Activated T-cell treated with anti-CD3 and anti-CD28 coated beads, Interleukin-2, amount 50 U/mL, for 24 hours (primary cell): ENCODE data around the gene RPS10.

ENCODE experiments used
- DNase-seq: peaks from one replicate; pipeline ENCODE4 v3.0.0-alpha.2; 2020
- H3K27ac Mint-ChIP-seq: 2 replicates; pipeline ENCODE4 v1.8.0; 2020; ENCODE audit warnings: mild to moderate bottlenecking, mixed read lengths
- H3K27me3 Mint-ChIP-seq: 2 replicates; pipeline ENCODE4 v1.8.0; 2020; ENCODE audit warnings: mixed read lengths
- H3K36me3 Mint-ChIP-seq: 2 replicates; pipeline ENCODE4 v1.8.0; 2020; ENCODE audit warnings: low read depth, mixed read lengths
- H3K4me1 Mint-ChIP-seq: 2 replicates; pipeline ENCODE4 v1.8.0; 2020; ENCODE audit warnings: low read depth, mixed read lengths
- H3K4me3 Mint-ChIP-seq: 2 replicates; pipeline ENCODE4 v1.8.0; 2020; ENCODE audit warnings: mild to moderate bottlenecking, moderate library complexity, mixed read lengths
- H3K9me3 Mint-ChIP-seq: 2 replicates; pipeline ENCODE4 v1.8.0; 2020; ENCODE audit warnings: mixed read lengths

The RPS10 gene

DNA sequence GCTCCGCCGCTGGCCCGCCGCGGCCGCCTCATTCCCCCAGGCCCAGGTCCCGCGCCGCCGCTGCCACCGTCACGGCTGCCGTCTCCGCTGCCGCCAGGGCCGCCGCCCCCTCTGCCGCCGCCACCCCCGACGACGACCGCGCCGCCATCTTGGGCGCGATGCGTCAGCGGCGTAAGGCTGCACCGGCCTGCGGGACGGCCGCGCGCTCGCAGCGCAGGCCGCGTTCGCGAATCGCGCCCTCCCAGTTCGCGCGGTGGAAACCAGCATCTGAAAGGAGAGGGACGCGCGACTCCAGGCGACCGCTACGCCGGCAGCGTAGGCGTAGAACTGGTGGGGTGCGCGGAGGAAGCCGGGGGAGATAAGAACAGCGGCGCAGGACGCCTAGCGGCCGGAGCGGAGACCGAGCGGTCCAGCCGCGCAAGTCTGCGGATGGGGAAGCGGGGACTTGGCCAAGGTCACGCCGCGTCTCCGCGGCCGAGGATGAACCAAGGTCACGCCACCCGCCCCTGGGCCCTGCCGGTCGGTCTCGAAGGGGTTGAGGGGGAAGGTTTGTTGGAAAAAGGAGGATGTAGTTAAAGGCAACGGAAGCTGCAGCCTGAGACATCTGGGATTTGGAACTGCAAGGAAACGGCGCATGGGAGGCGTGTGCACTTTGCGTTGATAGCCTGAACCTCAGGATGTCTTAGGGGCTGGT is 33.2 kb downstream of the RPS10 start, which contains the start of gene NUDT3:
Gene NUDT3 (minus strand): TSS at position 173 of the 694 bp plus-strand sequence. CDS start 307 bp downstream, outside the sequence.
- peak within 1 kb of the TSS; percentile 67 for H3K4me3 Mint-ChIP-seq
- no peaks in the 10 kb centered on the region for H3K9me3 Mint-ChIP-seq
- DNase-seq, result peak; percentile 98
- H3K4me1 Mint-ChIP-seq, result peaks cover 27% of the 10 kb centered on the region
- peak within 1 kb of the TSS; percentile 94 for H3K27ac Mint-ChIP-seq
- peaks cover 8% of the 10 kb centered on the region for H3K36me3 Mint-ChIP-seq
- no peaks in the 10 kb centered on the region for H3K27me3 Mint-ChIP-seq

DNA sequence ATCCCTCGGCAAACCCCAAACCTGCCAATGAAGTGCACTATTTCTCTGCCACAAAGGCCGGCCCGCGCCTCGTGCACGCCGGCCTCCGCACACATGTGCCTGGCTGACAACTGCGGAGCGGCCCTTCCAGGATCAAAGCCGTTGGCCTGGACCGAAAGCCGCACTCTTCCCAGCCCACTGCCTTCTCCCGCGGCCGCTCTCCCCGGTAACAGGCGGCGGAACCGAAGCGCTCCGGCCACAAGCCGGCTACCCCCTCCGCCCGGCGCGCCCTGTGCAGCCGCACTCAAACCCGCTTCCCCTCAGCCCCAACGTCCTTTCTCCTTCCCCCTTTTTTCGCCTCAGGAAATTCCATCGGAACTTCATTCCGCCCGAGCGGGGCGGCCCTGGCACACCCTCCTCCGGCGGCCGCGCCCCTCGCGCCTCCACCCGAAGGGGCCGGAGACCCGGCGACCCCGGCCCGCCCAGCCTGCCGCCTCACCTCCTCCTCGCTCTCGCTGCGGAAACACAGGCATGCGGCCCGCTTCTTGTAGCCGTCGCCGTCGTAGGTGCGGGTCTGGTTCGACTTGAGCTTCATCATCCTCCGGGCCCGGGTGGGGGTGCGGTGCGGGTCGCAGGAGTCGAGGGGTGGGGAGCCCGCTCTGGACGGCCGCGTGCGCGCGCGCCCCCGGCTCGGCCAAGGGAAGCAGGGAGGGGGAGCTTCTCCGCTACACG is 33.9 kb downstream of the RPS10 start:
- no peaks in the 10 kb centered on the region for H3K27me3 Mint-ChIP-seq
- peaks cover 9% of the 10 kb centered on the region for H3K36me3 Mint-ChIP-seq
- peaks cover 28% of the 10 kb centered on the region for H3K4me1 Mint-ChIP-seq
- DNase-seq, result peak; percentile 77
- no peaks in the 10 kb centered on the region for H3K9me3 Mint-ChIP-seq
- H3K27ac Mint-ChIP-seq, result no peak overlapping the region
- no peak overlapping the region for H3K4me3 Mint-ChIP-seq

DNA sequence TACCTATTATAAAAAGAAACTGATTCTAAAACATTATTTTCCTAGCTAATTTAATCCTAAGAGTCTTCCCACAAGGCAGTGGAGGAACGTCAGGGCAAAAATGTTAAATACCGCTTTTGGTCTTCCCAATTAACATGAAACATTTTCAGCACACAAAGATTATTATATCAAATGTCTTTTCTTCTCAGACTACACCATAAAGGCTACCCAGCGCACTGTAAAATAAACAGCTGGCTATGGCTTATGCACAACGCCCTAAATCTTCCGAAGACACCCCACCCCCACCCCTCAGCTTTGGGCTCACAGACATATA is 34.4 kb downstream of the RPS10 start:
- no peak for DNase-seq
- Mint-ChIP-seq H3K27me3 (no peaks in the 10 kb centered on the region), H3K4me1 (peaks cover 30% of the 10 kb centered on the region), H3K36me3 (peaks cover 10% of the 10 kb centered on the region), H3K9me3 (no peaks in the 10 kb centered on the region), H3K27ac (no peak overlapping the region), H3K4me3 (no peak overlapping the region)

DNA sequence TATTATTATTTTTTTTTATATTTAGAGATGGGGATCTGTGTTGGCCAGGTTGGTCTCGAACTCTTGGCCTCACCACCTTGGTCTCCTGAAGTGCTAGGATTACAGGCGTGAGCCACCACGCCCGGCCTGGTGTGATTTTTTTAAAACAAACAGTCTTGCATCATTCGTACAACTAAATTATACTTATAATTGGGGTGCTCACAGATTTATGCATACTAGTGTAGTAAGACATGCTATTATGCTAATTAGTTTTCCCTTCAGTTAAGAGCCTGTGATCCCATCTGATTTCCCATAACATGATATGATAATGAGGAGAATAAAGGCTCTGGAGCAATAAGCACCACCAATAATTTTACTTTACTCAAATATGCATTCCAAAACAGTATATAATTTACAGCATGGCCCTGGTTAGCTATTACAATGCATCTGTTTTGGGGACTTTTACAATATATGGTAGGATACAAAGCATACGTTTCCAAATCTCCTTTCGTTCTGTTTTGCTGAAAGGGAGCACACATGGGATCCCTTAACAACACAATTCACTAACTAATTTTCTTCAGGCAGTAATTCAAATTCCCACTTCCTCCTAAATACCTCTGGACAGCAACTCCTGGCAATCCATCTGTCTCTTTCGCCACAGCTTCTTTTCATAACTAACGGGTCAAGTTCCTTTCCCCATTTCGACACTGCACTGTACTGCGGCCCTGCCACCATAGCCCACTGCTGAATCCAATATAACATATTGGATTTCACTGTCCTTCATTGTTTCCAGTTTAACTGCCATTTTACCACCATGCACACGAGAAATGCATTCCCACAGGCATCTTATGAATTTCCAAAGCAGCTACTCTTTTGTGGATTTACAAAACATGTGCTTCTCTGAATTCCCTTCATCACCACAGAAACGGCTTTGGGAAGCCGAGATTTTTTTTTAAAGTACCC is 35.1 kb downstream of the RPS10 start:
- DNase-seq, result no peak
- H3K36me3 Mint-ChIP-seq, result peaks cover 12% of the 10 kb centered on the region
- peaks cover 34% of the 10 kb centered on the region for H3K4me1 Mint-ChIP-seq
- no peak overlapping the region for H3K27ac Mint-ChIP-seq
- no peaks in the 10 kb centered on the region for H3K9me3 Mint-ChIP-seq
- H3K4me3 Mint-ChIP-seq, result no peak overlapping the region
- H3K27me3 Mint-ChIP-seq, result no peaks in the 10 kb centered on the region

DNA sequence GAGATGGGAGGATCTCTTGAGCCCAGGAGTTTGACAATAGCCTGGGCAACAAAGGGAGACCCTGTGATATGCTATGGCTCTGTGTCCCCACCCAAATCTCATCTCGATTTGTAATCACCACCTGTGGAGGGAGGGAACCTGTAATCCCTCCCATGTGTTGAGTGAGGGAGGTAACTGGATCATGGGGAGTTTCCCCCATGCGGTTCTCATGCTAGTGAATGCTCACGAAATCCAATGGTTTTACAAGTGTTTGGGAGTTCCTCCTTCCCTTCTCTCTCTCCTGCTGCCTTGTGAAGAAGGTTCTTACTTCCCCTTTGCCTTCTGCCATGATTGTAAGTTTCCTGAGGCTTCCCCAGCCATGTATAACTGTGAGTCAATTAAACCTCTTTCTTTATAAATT is 36.8 kb downstream of the RPS10 start:
- no peak overlapping the region for H3K27ac Mint-ChIP-seq
- H3K4me1 Mint-ChIP-seq, result peaks cover 38% of the 10 kb centered on the region
- no peak overlapping the region for H3K4me3 Mint-ChIP-seq
- H3K9me3 Mint-ChIP-seq, result no peaks in the 10 kb centered on the region
- no peaks in the 10 kb centered on the region for H3K27me3 Mint-ChIP-seq
- no peak for DNase-seq
- peaks cover 13% of the 10 kb centered on the region for H3K36me3 Mint-ChIP-seq

DNA sequence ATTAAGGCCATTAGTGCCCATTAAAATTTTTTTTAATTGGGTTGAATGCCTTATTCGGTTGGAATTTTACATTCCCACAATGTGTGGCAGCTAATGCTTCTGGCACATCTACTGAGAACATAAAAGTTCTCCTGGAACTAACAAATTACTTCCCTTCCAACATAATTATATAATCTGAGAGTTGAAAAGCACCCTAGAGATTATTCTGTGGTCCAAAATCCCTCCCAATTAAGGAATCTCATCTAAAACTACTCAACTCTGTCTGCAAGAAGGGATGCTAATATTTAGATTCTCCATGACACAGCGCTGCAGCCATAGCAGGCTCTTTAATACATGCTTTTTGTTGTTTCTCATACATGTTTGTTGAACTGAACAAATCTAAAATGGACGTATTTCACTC is 37.4 kb downstream of the RPS10 start:
- no peaks in the 10 kb centered on the region for H3K9me3 Mint-ChIP-seq
- H3K36me3 Mint-ChIP-seq, result peaks cover 18% of the 10 kb centered on the region
- H3K27me3 Mint-ChIP-seq, result no peaks in the 10 kb centered on the region
- peaks cover 35% of the 10 kb centered on the region for H3K4me1 Mint-ChIP-seq
- no peak for DNase-seq
- H3K27ac Mint-ChIP-seq, result no peak overlapping the region
- H3K4me3 Mint-ChIP-seq, result no peak overlapping the region

- Mint-ChIP-seq H3K27me3 (no peaks in the 10 kb centered on the region), H3K27ac (no peak overlapping the region), H3K4me1 (peaks cover 31% of the 10 kb centered on the region), H3K36me3 (peaks cover 20% of the 10 kb centered on the region), H3K4me3 (no peak overlapping the region), H3K9me3 (no peaks in the 10 kb centered on the region)
- no peak for DNase-seq
Measured at GRCh38 chr6:34386316-34387137, 39.3 kb downstream of the RPS10 start.

- H3K4me1 Mint-ChIP-seq, result peaks cover 39% of the 10 kb centered on the region
- no peak overlapping the region for H3K4me3 Mint-ChIP-seq
- no peaks in the 10 kb centered on the region for H3K27me3 Mint-ChIP-seq
- no peak overlapping the region for H3K27ac Mint-ChIP-seq
- no peak for DNase-seq
- no peaks in the 10 kb centered on the region for H3K9me3 Mint-ChIP-seq
- peaks cover 25% of the 10 kb centered on the region for H3K36me3 Mint-ChIP-seq
Measured at GRCh38 chr6:34385793-34386195, 40.1 kb downstream of the RPS10 start.

DNA sequence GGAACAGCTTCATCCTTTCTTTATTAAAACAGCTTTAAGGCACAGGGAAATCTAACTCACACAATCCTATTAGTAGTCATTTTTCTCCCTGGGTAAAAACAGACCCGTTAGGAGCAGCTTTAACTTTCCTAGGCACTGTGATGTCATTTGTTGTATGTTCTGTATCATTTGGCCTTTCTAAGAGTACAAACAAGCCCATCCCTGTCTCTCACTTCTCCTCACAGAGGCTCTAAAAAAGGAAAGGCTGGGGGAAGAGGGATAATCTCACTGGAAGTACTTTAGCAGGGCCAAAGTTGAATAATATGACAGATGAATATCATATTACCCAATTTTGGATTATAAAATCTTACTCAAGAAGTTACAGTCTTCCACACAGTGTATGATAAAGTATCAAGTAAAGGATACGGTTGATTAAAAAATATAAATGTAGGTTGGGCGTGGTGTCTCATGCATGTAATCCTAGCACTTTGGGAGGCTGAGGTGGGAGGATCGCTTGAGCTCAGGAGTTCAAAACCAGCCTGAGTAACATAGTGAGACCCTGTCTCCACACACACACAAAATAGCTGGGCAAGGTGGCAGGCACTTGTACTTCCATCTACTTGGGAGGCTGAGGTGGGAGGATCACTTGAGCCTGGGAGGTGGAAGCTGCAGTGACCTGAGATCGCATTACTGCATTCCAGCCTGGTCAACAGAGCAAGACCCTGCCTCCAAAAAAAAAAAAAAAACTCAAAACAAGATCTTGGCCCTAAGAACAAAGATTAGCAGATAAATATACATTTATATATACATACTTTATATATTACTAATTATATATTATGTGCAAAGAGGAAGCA is 41.3 kb downstream of the RPS10 start:
- no peak for DNase-seq
- Mint-ChIP-seq H3K36me3 (peaks cover 32% of the 10 kb centered on the region), H3K4me1 (peaks cover 42% of the 10 kb centered on the region), H3K27me3 (no peaks in the 10 kb centered on the region), H3K4me3 (no peak overlapping the region), H3K27ac (peak overlapping the region; percentile 30), H3K9me3 (no peaks in the 10 kb centered on the region)

DNA sequence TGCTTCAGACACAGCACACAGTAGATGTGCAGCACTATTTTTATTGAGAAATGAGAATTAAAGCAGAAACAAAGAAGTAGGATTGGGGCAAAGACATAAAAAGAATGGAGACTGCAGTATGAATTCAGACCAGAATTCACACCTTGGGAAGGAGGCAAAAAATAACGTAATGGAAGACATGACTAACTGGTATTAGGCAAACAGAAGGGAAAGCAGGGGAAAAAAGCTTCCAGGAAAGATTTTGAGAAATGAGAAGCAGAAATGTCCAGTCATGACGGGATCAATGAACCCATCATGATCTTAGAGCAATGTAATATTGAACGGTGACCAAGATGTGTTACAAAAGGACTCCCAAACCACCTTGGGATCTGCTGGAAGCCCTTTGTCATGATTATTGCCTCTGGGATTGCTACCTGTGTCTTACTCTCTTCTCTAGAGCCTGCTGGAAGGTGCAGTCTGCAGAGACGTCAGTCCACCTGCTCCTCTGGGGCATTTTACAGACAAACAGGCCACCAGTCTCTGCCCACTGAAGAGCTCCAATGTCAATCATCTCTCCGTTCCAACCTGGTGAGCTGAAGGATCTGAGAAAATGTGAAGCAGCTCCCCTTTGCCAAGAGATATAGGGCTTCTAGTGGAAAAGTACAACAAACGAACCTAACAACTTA is 42.1 kb downstream of the RPS10 start:
- H3K27ac Mint-ChIP-seq, result peak overlapping the region; percentile 30

DNA sequence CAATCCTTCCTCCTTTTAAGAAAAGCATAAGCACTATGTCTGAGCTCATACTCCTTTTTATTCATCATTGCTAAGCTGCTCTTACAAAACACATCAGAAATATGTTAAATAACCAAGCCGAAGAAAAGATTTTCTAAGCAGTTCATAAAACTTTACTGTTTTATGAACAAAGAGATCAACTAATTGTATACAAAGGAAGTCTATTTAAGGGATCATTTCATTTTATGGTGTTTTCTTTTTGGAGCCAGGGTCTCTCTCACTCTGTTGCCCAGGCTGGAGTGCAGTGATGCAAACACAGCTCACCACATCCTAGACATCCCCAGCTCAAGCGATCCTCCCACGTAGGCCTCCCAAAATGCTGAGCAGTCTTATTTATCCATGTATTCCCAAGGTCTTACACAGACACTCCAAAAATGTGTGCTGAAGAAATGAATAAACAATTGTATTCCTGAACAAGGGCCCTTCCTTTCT is 42.7 kb downstream of the RPS10 start:
- no peak overlapping the region for H3K4me3 Mint-ChIP-seq
- peaks cover 33% of the 10 kb centered on the region for H3K36me3 Mint-ChIP-seq

More for the DNA sequence above, 42.1 kb downstream of the RPS10 start:
- H3K27me3 Mint-ChIP-seq, result no peaks in the 10 kb centered on the region
- peaks cover 37% of the 10 kb centered on the region for H3K4me1 Mint-ChIP-seq
- H3K4me3 Mint-ChIP-seq, result no peak overlapping the region
- H3K9me3 Mint-ChIP-seq, result no peaks in the 10 kb centered on the region
- DNase-seq, result no peak
- peaks cover 27% of the 10 kb centered on the region for H3K36me3 Mint-ChIP-seq

DNA sequence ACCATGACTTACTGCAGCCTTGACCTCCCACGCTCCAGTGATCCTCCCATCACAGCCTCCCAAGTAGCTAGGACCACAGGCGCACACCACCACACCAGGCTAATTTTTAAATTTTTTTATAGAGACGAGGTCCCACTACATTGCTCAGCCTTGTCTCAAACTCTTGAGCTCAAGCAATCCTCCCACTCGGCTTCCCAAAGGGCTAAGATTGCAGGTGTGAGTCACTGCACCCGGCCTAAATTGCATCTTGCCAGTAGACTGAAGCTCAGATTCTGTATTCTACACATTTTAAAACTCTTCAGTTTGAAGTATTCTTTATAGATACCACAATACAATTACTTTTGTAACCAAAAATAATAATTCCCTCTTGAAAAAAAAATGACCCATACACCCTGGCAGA is 44.8 kb downstream of the RPS10 start:
- Mint-ChIP-seq H3K4me1 (peaks cover 28% of the 10 kb centered on the region), H3K4me3 (no peak overlapping the region), H3K9me3 (no peaks in the 10 kb centered on the region), H3K27me3 (no peaks in the 10 kb centered on the region), H3K27ac (no peak overlapping the region), H3K36me3 (peaks cover 33% of the 10 kb centered on the region)
- DNase-seq, result no peak

More for the DNA sequence above, 42.7 kb downstream of the RPS10 start:
- no peak for DNase-seq
- Mint-ChIP-seq H3K4me1 (peaks cover 36% of the 10 kb centered on the region), H3K27ac (no peak overlapping the region), H3K9me3 (no peaks in the 10 kb centered on the region), H3K27me3 (no peaks in the 10 kb centered on the region)

DNA sequence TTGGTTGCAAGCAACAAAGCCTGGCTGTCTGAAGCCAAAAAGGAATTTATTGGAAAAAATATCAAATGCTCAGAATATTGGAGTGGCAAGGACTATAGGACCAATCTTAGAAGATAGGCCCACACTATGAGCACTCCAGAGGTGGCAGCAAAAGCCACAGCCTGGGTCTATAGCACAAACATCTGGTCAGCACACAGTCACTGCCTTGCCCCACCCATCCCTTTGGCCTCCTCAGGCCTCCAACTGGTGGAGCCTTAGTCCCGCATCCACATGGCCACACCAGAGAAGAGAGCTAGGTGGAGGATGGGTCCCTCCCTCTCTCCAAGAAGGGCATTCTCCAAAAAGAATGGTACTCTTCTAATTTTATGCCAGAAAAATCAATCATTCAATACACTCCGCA is 47.4 kb downstream of the RPS10 start:
- Mint-ChIP-seq H3K27me3 (no peaks in the 10 kb centered on the region), H3K4me3 (no peak overlapping the region), H3K4me1 (peaks cover 21% of the 10 kb centered on the region), H3K9me3 (no peaks in the 10 kb centered on the region), H3K27ac (no peak overlapping the region), H3K36me3 (peaks cover 28% of the 10 kb centered on the region)
- no peak for DNase-seq
